H7 (cell line): Measurements from ENCODE around the gene GPATCH2L. TPM values are rescaled to one million over a fixed set of nuclear protein-coding genes. Genes with fewer than 3 reads are reported as not detected.
A peak's percentile ranks its signal among the peaks of the same experiment; 100 is the strongest.

Source experiments
- DNase-seq: peaks from one replicate; pipeline ENCODE4 v3.0.0; 2012
- H3K27me3 ChIP-seq: 2 replicates; pipeline ENCODE4 v1.6.0; 2011; ENCODE audit warnings: mild to moderate bottlenecking, low read length; ENCODE audit not compliant: control insufficient read depth, insufficient read depth
- H3K36me3 ChIP-seq: replicated peaks from 2 replicates; pipeline ENCODE4 v1.5.1; 2011; ENCODE audit warnings: low read length; ENCODE audit not compliant: control insufficient read depth, insufficient read depth
- H3K4me3 ChIP-seq: 2 replicates; pipeline ENCODE4 v1.5.1; 2011; ENCODE audit warnings: low read depth, mild to moderate bottlenecking, control low read depth, low read length, moderate library complexity; ENCODE audit not compliant: insufficient read depth
- total RNA-seq: library from RNA; depleted of rRNA; stranded (reverse); fragments of >200 nt; shearing (Covaris generic); gene quantifications from 2 replicates; pipeline ENCODE4 v1.2.3, GENCODE V29; 2014

GPATCH2L gene
- total RNA-seq, 1 experiment from 2014 or later = 43.1 TPM

DNA sequence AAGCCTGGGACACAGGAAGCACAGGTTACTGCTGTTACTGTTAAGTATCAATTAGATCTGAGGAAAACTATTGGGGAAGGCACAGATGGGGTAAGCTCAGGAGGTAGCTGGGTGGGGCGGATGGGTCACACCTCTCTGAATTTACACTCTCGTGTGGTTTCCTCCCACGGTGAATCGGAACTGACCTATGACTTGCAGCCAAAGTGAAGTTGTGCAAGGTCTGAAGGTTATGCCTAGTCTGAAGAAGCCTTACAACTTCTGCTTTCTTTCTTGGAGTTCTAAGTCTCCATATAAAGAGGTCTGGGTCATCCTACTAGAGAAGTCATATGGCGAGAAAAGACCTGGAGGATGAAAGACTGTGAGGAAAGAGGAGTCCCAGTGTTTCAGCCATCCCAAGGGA lies 25.6 kb upstream of the GPATCH2L start:
- H3K4me3 ChIP-seq = no peak overlapping the region
- no peaks in the 10 kb centered on the region for H3K36me3 ChIP-seq
- H3K27me3 ChIP-seq = peaks cover 5% of the 10 kb centered on the region; the same call in 1 of the 2 replicates
- DNase-seq = no peak

DNA sequence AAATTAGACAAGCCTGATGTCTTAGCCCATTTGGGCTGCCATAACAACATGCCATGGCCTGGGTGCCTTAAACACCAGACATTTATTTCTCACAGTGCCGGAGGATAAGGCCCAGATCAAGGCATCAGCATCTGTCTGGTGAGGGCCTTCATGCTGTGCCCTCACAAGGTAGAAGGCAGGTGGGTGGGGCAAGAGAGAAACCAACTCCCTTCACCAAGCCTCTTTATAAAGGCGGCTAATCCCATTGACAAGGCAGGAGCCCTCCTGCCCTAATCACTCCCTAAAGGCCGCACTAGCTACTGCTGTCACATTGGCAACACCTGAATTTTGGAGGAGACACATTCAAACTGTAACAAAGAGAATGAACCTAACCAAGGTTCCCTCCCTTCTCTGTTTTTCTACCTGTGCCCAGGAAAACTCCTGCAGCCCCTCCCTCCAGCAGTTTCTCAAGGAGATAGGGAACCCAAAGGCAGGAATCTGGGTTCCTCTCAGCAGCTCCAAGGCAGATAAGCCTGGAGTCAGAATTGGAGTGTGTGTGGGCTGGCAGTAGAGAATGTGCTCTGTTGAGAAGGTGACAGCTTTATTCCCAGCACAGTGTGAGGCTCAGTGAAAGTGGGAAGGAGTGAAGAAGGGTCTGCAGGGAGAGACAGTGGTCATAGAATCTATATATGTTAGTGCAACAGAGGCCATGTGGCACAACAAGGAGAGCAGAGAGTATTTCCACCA lies 21.7 kb upstream of the GPATCH2L start:
- Histone ChIP-seq H3K4me3 (no peak overlapping the region), H3K36me3 (no peaks in the 10 kb centered on the region), H3K27me3 (peaks cover 17% of the 10 kb centered on the region)
- no peak for DNase-seq

DNA sequence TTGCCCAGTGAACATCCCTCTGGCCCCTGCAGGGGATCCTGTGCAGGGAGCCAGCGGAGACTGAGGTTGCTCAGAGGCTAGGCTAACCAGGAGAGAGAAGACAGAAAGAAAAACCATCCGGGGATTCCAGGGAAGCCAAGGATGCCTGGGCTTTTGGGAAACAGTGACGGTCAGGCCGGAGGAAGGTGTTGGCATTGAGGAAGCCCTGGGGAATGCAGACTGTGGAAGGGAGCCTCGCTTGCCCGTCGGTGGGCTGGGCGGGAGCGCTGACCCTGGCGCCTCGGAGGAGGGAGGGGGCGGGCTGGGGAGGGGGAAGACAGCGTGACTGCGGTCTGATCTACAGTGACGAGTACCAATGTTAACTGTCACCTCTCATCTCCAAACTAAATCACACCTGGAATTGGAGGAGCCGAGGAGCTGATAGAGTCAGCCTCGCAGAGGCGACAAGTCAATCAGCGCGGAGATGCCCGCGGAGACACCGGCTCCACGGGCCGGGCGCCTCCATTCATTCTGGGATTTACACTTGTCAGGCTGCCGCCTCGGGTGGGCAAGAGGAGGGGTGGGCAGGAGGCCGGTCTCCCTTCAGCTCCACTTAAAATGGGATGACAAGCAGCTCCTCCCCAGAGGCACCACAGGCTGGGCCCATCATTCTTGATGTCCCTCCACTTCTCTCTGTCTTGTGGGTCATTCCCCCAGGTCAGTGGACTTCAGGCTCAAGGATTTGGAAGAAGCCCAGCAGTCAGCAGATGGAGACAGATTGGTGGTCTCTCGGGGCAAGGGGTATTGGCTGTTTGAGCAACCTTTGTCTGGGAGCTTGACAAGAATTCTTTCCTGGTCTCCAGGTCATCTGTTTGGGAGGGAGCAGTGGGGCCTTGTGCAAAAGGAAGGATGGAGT lies 20.4 kb upstream of the GPATCH2L start:
- Histone ChIP-seq H3K36me3 (no peaks in the 10 kb centered on the region), H3K27me3 (peaks cover 19% of the 10 kb centered on the region), H3K4me3 (no peak overlapping the region)
- peak; percentile 72 for DNase-seq

DNA sequence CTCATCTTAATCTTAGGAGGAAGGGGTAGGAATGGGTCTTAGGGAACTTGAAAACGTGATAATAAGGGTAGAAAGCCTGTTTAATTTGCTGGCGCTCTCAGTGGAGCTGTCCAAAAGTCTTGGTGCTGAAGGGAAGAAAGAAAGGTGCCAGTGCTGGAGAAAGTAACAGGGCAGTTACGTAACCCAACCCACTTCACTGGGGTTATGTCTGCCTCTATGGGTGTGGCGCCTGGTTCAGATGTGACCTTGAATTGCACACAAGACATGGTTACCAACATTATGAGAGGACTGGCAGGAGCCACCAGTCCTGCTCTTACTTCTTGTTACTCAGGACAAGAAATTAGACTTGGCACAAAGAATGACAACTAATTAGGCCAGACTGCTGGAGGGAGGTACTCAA lies 18.6 kb upstream of the GPATCH2L start:
- peaks cover 28% of the 10 kb centered on the region for H3K27me3 ChIP-seq

GRCh38 chr14:76134231-76134630 lies 17.5 kb upstream of the GPATCH2L start:
- DNase-seq = no peak
- no peak overlapping the region for H3K4me3 ChIP-seq
- no peaks in the 10 kb centered on the region for H3K36me3 ChIP-seq
- peaks cover 34% of the 10 kb centered on the region for H3K27me3 ChIP-seq

More for the DNA sequence above, 18.6 kb upstream of the GPATCH2L start:
- Histone ChIP-seq H3K36me3 (no peaks in the 10 kb centered on the region), H3K4me3 (no peak overlapping the region)
- peak; percentile 83 for DNase-seq

GRCh38 chr14:76135722-76136121 lies 16.0 kb upstream of the GPATCH2L start:
- no peak for DNase-seq
- no peak overlapping the region for H3K4me3 ChIP-seq
- H3K27me3 ChIP-seq = peaks cover 38% of the 10 kb centered on the region
- no peaks in the 10 kb centered on the region for H3K36me3 ChIP-seq

GRCh38 chr14:76136476-76137110 lies 15.1 kb upstream of the GPATCH2L start:
- Histone ChIP-seq H3K36me3 (no peaks in the 10 kb centered on the region), H3K27me3 (peaks cover 34% of the 10 kb centered on the region), H3K4me3 (no peak overlapping the region)
- no peak for DNase-seq

DNA sequence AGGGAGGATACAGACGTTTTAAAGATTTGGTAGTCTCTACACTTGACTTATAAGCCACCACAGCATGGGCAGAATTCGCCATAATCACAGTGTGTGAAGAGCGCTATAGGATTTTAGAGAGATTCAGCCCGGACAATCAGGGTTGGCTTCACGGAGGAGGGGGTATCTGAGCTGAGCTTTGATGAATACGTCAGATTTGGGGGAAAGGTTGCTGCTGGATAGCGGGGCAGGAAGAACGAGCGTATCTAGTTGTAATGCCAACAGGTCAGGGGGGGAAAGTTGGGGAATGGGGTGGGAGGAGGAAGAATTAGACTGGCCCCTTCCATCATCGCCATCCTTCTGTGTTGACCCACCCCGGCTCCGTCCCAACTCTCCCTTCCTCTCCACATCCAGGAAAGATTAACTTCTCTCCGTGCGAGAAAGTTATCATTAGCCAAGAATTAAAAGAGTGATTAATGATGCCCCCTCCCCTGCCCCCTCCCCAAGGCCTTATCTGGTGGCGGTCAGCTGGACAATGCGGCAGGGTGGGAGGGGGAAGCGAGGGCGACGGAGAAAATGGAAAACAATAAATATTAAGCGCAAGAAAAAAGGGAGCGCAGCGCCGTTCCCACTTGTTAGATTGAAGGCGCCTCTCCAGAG lies 13.5 kb upstream of the GPATCH2L start:
- H3K36me3 ChIP-seq = no peaks in the 10 kb centered on the region
- peak; percentile 66 for DNase-seq
- peak overlapping the region; percentile 49 for H3K4me3 ChIP-seq
- H3K27me3 ChIP-seq = peaks cover 29% of the 10 kb centered on the region

GRCh38 chr14:76138758-76139723 lies 12.7 kb upstream of the GPATCH2L start:
- DNase-seq = peak; percentile 91
- Histone ChIP-seq H3K4me3 (peak overlapping the region; percentile 49), H3K27me3 (peaks cover 29% of the 10 kb centered on the region), H3K36me3 (no peaks in the 10 kb centered on the region)

- Histone ChIP-seq H3K36me3 (no peaks in the 10 kb centered on the region), H3K27me3 (peaks cover 16% of the 10 kb centered on the region), H3K4me3 (no peak overlapping the region)
- DNase-seq = no peak
Observed at GRCh38 chr14:76143642-76144041, 8.1 kb upstream of the GPATCH2L start.

GRCh38 chr14:76146976-76147375 lies 4.7 kb upstream of the GPATCH2L start:
- H3K36me3 ChIP-seq = no peaks in the 10 kb centered on the region
- peaks cover 3% of the 10 kb centered on the region for H3K27me3 ChIP-seq
- DNase-seq = no peak
- H3K4me3 ChIP-seq = no peak overlapping the region

GRCh38 chr14:76149196-76149595 lies 2.5 kb upstream of the GPATCH2L start:
- Histone ChIP-seq H3K4me3 (no peak overlapping the region), H3K36me3 (no peaks in the 10 kb centered on the region), H3K27me3 (peaks cover 3% of the 10 kb centered on the region)
- DNase-seq = no peak

DNA sequence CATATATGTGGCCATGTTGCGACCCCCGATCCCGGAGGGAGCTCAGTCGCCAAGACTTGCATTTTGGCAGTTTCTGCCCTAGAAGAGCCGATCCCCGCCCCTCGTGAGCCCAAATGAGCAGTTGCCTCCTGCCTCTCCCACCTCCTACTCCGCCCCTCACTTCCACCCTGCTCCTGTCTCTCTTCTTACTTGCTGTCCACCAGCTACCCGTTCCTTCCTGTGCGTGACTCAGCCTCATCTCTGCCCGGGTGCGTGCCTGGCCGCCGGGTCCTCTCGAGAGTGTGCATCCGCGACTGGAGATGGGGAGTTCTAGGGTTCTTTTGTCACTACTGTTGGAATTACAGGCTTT lies 585 bp downstream of the GPATCH2L start:
- Histone ChIP-seq H3K4me3 (peak overlapping the region; percentile 92), H3K36me3 (peaks cover 7% of the 10 kb centered on the region), H3K27me3 (peaks cover 3% of the 10 kb centered on the region)
- peak; percentile 81 for DNase-seq
